B cell (primary cell): ENCODE measurements around the gene BORA. TPM values are rescaled to one million over a fixed set of nuclear protein-coding genes. Genes with fewer than 3 reads are reported as not detected.

Source experiments
- ATAC-seq: fragments of 200-7000 bp; cut with Tn5 transposase; one replicate; pipeline ENCODE4 v1.10.0; 2021; ENCODE audit warnings: low read depth, mild to moderate bottlenecking, moderate number of reproducible peaks, moderate library complexity
- CTCF ChIA-PET: fragments of 350-600 bp; sonication (Branson Sonifier 250); formaldehyde crosslinking; loops from one replicate; lab custom pipeline; 2021; ENCODE audit warnings: antibody characterized with exemption, inconsistent platforms; lab: Charles Lee
- POLR2A ChIA-PET: fragments of 350-600 bp; sonication (Branson Sonifier 250); formaldehyde crosslinking; loops from one replicate; lab custom pipeline; 2021; ENCODE audit warnings: antibody characterized with exemption; lab: Charles Lee
- DNase-seq: peaks from one replicate; pipeline ENCODE4 v3.0.0; 2013
- H2AFZ ChIP-seq: 2 replicates; pipeline ENCODE4 v1.6.1; 2012; ENCODE audit warnings: mild to moderate bottlenecking, low read depth, low read length; ENCODE audit not compliant: insufficient read depth, poor library complexity, severe bottlenecking
- H3K27ac ChIP-seq, 2 donors: 1 replicate in 1 of 2; 2 replicates in 1 of 2; pipeline ENCODE4 v1.5.1; 2012 to 2013; ENCODE audit warnings: low read length in 2 of 2, mild to moderate bottlenecking in 2 of 2, moderate library complexity in 1 of 2
- H3K27me3 ChIP-seq, 4 experiments: fragments of 200-600 bp in 1 of 4; sonication (generic) in 1 of 4; replicated peaks in 1 of 4; 1 replicate in 2 of 4; 2 replicates in 2 of 4; pipeline versions ENCODE4 v1.6.1 to v1.7.0; 2013 to 2016; ENCODE audit warnings: low read length in 3 of 4, mild to moderate bottlenecking in 2 of 4, mixed read lengths in 1 of 4, moderate library complexity in 1 of 4; ENCODE audit not compliant: insufficient read depth in 4 of 4, control insufficient read depth in 3 of 4; ENCODE audit errors: control extremely low read depth in 1 of 4
- H3K36me3 ChIP-seq, 2 experiments: replicated peaks in 1 of 2; 1 replicate in 1 of 2; 2 replicates in 1 of 2; pipeline versions ENCODE4 v1.6.1 to v1.7.1; 2013; ENCODE audit warnings: low read length in 1 of 2; ENCODE audit not compliant: insufficient read depth in 2 of 2, control insufficient read depth in 1 of 2; ENCODE audit errors: control extremely low read depth in 1 of 2, extremely low read depth in 1 of 2
- H3K4me1 ChIP-seq, 2 donors: fragments of 200-600 bp in 1 of 2; sonication (generic) in 1 of 2; 1 replicate in 1 of 2; 2 replicates in 1 of 2; pipeline versions ENCODE4 v1.5.1 to v1.6.1; 2013 to 2017; ENCODE audit warnings: low read length in 2 of 2; ENCODE audit not compliant: control insufficient read depth in 2 of 2, insufficient read depth in 2 of 2
- H3K4me2 ChIP-seq: replicated peaks from 2 replicates; pipeline ENCODE3; 2012; ENCODE audit warnings: mild to moderate bottlenecking, low read depth, low read length; ENCODE audit not compliant: poor library complexity, severe bottlenecking
- H3K4me3 ChIP-seq, 5 experiments: fragments of 200-600 bp in 1 of 5; sonication (generic) in 1 of 5; 1 replicate in 3 of 5; 2 replicates in 2 of 5; pipeline versions ENCODE4 v1.5.1 to v1.7.0; 2011 to 2016; ENCODE audit warnings: low read length in 4 of 5, mild to moderate bottlenecking in 4 of 5, low read depth in 2 of 5, control low read depth in 1 of 5, moderate library complexity in 1 of 5; ENCODE audit not compliant: insufficient read depth in 1 of 5; ENCODE audit errors: control extremely low read depth in 1 of 5, extremely low read depth in 1 of 5
- H3K79me2 ChIP-seq: fragments of 200-600 bp; sonication (generic); one replicate; pipeline ENCODE4 v1.6.0; 2016; ENCODE audit warnings: low read length; ENCODE audit not compliant: control insufficient read depth, insufficient read depth
- H3K9ac ChIP-seq: fragments of 200-600 bp; sonication (generic); 2 replicates; pipeline ENCODE4 v1.6.1; 2017; ENCODE audit warnings: mild to moderate bottlenecking, low read length, moderate library complexity
- H3K9me3 ChIP-seq, 3 donors: one replicate each; pipeline versions ENCODE4 v1.6.1 to v1.7.1; 2013; ENCODE audit warnings: low read length in 2 of 3; ENCODE audit not compliant: control insufficient read depth in 2 of 3, insufficient read depth in 1 of 3; ENCODE audit errors: control extremely low read depth in 1 of 3
- H4K20me1 ChIP-seq: 2 replicates; pipeline ENCODE4 v1.6.0; 2012; ENCODE audit warnings: mild to moderate bottlenecking, low read length; ENCODE audit not compliant: insufficient read depth, control insufficient read depth, poor library complexity, severe bottlenecking
- H3K27ac Mint-ChIP-seq: one replicate; pipeline ENCODE4 v1.8.0; 2021; ENCODE audit warnings: mixed read lengths
- H3K27me3 Mint-ChIP-seq: one replicate; pipeline ENCODE4 v1.8.0; 2021; ENCODE audit warnings: mixed read lengths
- H3K4me1 Mint-ChIP-seq: one replicate; pipeline ENCODE4 v1.8.0; 2021; ENCODE audit warnings: mixed read lengths
- H3K4me3 Mint-ChIP-seq: one replicate; pipeline ENCODE4 v1.8.0; 2021; ENCODE audit warnings: mixed read lengths
- H3K9me3 Mint-ChIP-seq: one replicate; pipeline ENCODE4 v1.8.0; 2022; ENCODE audit warnings: mixed read lengths; ENCODE audit not compliant: insufficient read depth
- CTCF ChIP-seq: fragments of 200-600 bp; IDR thresholded peaks from one replicate; pipeline ENCODE4 v1.8.0; 2022; ENCODE audit warnings: antibody characterized with exemption, mild to moderate bottlenecking
- EZH2 ChIP-seq: IDR thresholded peaks from 2 replicates; pipeline ENCODE4 v1.6.1; 2012; ENCODE audit warnings: borderline replicate concordance, low read depth, mild to moderate bottlenecking, moderate library complexity, low read length; ENCODE audit not compliant: insufficient read depth, poor library complexity, severe bottlenecking
- WGBS: methylation state at CpG from one replicate; pipeline ENCODE4 v1.1.5; 2013; ENCODE audit warnings: missing lambda C conversion rate; ENCODE audit not compliant: insufficient coverage; 5-methylcytosine and 5-hydroxymethylcytosine counted together
- intact Hi-C: fragments of 100-400 bp; cut with micrococcal nuclease; formaldehyde crosslinking; loops from one replicate; pipeline ENCODE4 v1.10.0; 2022
- polyA plus RNA-seq: library from polyadenylated mRNA; depleted of rRNA; stranded (reverse); fragments of >200 nt; gene quantifications from 2 replicates; pipeline ENCODE4 v1.2.3, GENCODE V29; 2012
- total RNA-seq, 2 donors: library from RNA; stranded (reverse); fragments of 120-200 nt in 1 of 2; gene quantifications; 1 replicate in 1 of 2; 2 replicates in 1 of 2; pipeline versions ENCODE4 v1.2.3 to v1.2.4, GENCODE V29; 2013 to 2022

The BORA gene
- total and polyA plus RNA-seq, 2 donors (not counting 1 experiment from before 2014, with no cell fraction given): 4.8 to 7.2 TPM

- no peaks in the 10 kb centered on the region for H3K4me1 Mint-ChIP-seq
- ChIA-PET POLR2A (no interaction called here), CTCF (no interaction called here)
- intact Hi-C loops: no loop called here
- DNase-seq (no peak), ATAC-seq (no peak)
- no peak overlapping the region for H2AFZ ChIP-seq
- no peak overlapping the region for H3K4me3 ChIP-seq
- H3K4me3 Mint-ChIP-seq: no peak overlapping the region
- WGBS: 100% methylated on average over 4 of the region's 6 CpGs
- H3K9me3 Mint-ChIP-seq: peaks cover 3% of the 10 kb centered on the region
- H3K27me3 ChIP-seq: no peaks in the 10 kb centered on the region
- H3K27ac Mint-ChIP-seq: no peak overlapping the region
- H3K27me3 Mint-ChIP-seq: no peaks in the 10 kb centered on the region
- no peak for TF ChIP-seq CTCF
- TF ChIP-seq EZH2: no peak
- H3K36me3 ChIP-seq: peaks cover 9 to 58% of the 10 kb centered on the region in 2 experiments
- peaks cover 6% of the 10 kb centered on the region for H3K79me2 ChIP-seq
- no peaks in the 10 kb centered on the region for H3K4me1 ChIP-seq
- H3K4me2 ChIP-seq: no peak overlapping the region
- no peak overlapping the region for H3K27ac ChIP-seq
- H4K20me1 ChIP-seq: peaks cover 21% of the 10 kb centered on the region
- H3K9ac ChIP-seq: no peak overlapping the region
- H3K9me3 ChIP-seq: no peaks in the 10 kb centered on the region
Measured at GRCh38 chr13:72754111-72754510, 26.4 kb downstream of the BORA start.

- TF ChIP-seq EZH2 (no peak), CTCF (no peak)
- DNase-seq (no peak), ATAC-seq (no peak)
- peaks cover 5% of the 10 kb centered on the region for H3K4me1 Mint-ChIP-seq
- Histone ChIP-seq H3K4me3 (no peak overlapping the region), H4K20me1 (peaks cover 17% of the 10 kb centered on the region), H3K27ac (no peak overlapping the region), H3K36me3 (peaks cover 16 to 73% of the 10 kb centered on the region in 2 experiments), H3K9ac (no peak overlapping the region), H3K79me2 (no peaks in the 10 kb centered on the region), H3K9me3 (no peaks in the 10 kb centered on the region), H3K27me3 (no peaks in the 10 kb centered on the region), H2AFZ (no peak overlapping the region), H3K4me1 (no peaks in the 10 kb centered on the region), H3K4me2 (no peak overlapping the region)
- H3K9me3 Mint-ChIP-seq: no peaks in the 10 kb centered on the region
- ChIA-PET POLR2A (no interaction called here), CTCF (no interaction called here)
- H3K4me3 Mint-ChIP-seq: no peak overlapping the region
- intact Hi-C loops: no loop called here
- no CpG with 5 or more reads among the region's 4 CpGs for WGBS
- H3K27me3 Mint-ChIP-seq: no peaks in the 10 kb centered on the region
- no peak overlapping the region for H3K27ac Mint-ChIP-seq
Measured at GRCh38 chr13:72757792-72758535, 30.2 kb downstream of the BORA start.
